ENCODE measurements around the gene DRD2. TPM values are rescaled to one million over a fixed set of nuclear protein-coding genes. Genes with fewer than 3 reads are reported as not detected.

DRD2 gene
- total and polyA plus RNA-seq, 2 donors (not counting 3 experiments of a cell fraction or from before 2014, with no cell fraction given): not detected

- dilution Hi-C loops (cut with MboI; ENCODE audit: extremely low pct_ligation_motif_present, low sequenced_read_pairs) (no loop called here), intact Hi-C loops (cut with micrococcal nuclease) (no loop called here)
- ChIA-PET POLR2A (no interaction called here), CTCF (no interaction called here)
- DNase-seq (ENCODE audit: low read depth, low spot score) (no peak), FAIRE-seq (no peak)
- no peaks in the 10 kb centered on the region for H4K20me1 ChIP-seq (replicated peaks; ENCODE audit: control insufficient read depth, extremely low read depth, insufficient read depth, low read length)
- no peak overlapping the region for H3K4me3 ChIP-seq (replicated peaks in 1 of 3; ENCODE audit: insufficient read depth in 1 of 3, low read depth in 1 of 3, low read length in 3 of 3)
- H2AFZ ChIP-seq (ENCODE audit: low read depth, low read length): no peak overlapping the region
- no peak overlapping the region for H3K9ac ChIP-seq (replicated peaks; ENCODE audit: extremely low read depth, insufficient read depth, low read length)
- no peaks in the 10 kb centered on the region for H3K36me3 ChIP-seq (ENCODE audit: control insufficient read depth in 2 of 2, extremely low read depth in 1 of 2, insufficient read depth in 2 of 2, low read length in 2 of 2)
- H3K9me1 ChIP-seq (replicated peaks; ENCODE audit: control insufficient read depth, extremely low read depth, insufficient read depth, low read length): no peaks in the 10 kb centered on the region
- H3K27ac ChIP-seq (ENCODE audit: insufficient read depth, low read depth, low read length): no peak overlapping the region
- no peaks in the 10 kb centered on the region for H3K27me3 ChIP-seq (ENCODE audit: control insufficient read depth in 2 of 2, insufficient read depth in 2 of 2, low read length in 2 of 2)
- H3K4me1 ChIP-seq (ENCODE audit: control insufficient read depth, extremely low read depth, insufficient read depth, low read length): no peaks in the 10 kb centered on the region
- no TSS peak for BruUV-seq (replicated peaks)
- H3K9me3 ChIP-seq (replicated peaks; ENCODE audit: control insufficient read depth, insufficient read depth, low read length): no peaks in the 10 kb centered on the region
- no peaks in the 10 kb centered on the region for H3K79me2 ChIP-seq (ENCODE audit: control insufficient read depth, insufficient read depth, low read length)
- TF ChIP-seq FOS (IDR thresholded peaks at IDR 0.05; ENCODE audit: borderline replicate concordance, insufficient read depth, low read length) (no peak), CTCF (IDR thresholded peaks at IDR 0.05; ENCODE audit: extremely low read depth in 1 of 2, insufficient read depth in 1 of 2, low read depth in 1 of 2, low read length in 2 of 2) (no peak), GATA2 (IDR thresholded peaks at IDR 0.05; ENCODE audit: insufficient read depth, insufficient read length, low read depth, low read length) (no peak), POLR2AphosphoS5 (IDR thresholded peaks at IDR 0.05; ENCODE audit: insufficient read depth, low read depth, low read length) (no peak), JUN (IDR thresholded peaks at IDR 0.05; ENCODE audit: borderline replicate concordance, insufficient read depth, insufficient read length, low read depth) (no peak), MYC (IDR thresholded peaks at IDR 0.05; ENCODE audit: low read depth, low read length) (no peak), POLR2A (IDR thresholded peaks at IDR 0.05; ENCODE audit: low read depth, low read length) (no peak), EZH2 (IDR thresholded peaks at IDR 0.05; ENCODE audit: borderline replicate concordance, low read depth, low read length, severe bottlenecking) (no peak)
- TF ChIP-seq, protein P1, sequence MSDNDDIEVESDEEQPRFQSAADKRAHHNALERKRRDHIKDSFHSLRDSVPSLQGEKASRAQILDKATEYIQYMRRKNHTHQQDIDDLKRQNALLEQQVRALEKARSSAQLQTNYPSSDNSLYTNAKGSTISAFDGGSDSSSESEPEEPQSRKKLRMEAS (IDR thresholded peaks at IDR 0.05; ENCODE audit: insufficient read depth, insufficient read length): no peak
- no peak overlapping the region for H3K4me2 ChIP-seq (ENCODE audit: insufficient read depth, low read length)
Measured at GRCh38 chr11:113514856-113515255, 39.7 kb upstream of the DRD2 start.

All from endothelial cell of umbilical vein (primary cell).